Left kidney (tissue), 2 donors: ENCODE results near the gene LIN52. TPM values are rescaled to one million over a fixed set of nuclear protein-coding genes. Genes with fewer than 3 reads are reported as not detected.

Experiments used
- DNase-seq: peaks from one replicate; pipeline ENCODE4 v3.0.0-alpha.2; 2013
- polyA plus RNA-seq: library from polyadenylated mRNA; unstranded; fragments of 120-200 nt; gene quantifications from one replicate; pipeline ENCODE4 v1.2.1, GENCODE V29; 2013; ENCODE audit not compliant: insufficient read length

Gene LIN52
- polyA plus RNA-seq, 1 donor, result 22.7 TPM

DNA sequence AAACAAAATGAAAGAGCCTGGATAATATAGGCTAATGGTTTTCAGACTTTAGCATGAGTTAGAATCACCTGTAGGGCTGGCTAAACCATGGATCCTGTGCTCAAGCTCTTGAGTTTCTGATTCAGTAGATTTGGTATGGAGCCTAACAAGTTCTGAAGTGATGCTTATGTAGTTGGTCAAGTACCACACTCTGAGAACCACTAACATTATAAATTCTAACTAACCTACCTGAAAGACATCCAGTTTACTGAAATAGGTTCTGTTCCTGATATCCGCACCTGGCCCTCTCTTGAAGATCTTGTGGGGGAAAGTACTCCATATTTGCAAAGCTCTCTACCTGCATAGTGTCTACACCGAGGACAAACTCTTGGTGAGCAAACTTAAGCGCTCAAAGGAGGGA is 95.1 kb downstream of the LIN52 start:
- DNase-seq, result no peak

DNA sequence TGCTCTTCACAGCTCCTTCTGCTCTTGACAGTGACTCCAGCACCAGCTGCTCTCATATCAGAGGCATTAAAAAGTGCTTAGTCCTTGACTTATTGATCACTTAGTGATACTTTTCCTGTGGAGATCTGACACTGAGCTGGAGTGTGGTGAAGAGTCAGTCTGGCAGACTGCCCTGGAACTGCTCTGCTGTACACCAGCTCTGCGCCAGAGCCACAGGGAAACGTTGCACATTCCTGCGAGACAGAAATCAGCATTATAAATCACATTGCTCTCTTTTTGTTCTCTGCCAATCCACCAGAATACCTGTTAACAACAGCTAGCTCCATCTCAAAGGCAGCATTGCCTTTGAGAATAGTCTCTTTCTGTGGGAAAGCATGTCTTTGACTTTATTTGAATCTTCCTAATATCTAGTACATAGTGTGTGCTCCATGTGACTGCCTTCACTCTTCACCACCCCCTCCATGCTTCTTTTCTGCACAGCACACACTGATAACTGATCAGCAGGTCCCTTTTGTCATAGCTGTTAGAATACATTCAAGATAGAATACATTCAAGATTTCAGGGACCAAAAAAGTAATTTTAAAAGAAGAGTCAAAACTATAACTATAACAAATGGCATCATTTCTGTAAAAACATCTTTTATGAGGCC is 106.3 kb downstream of the LIN52 start:
- no peak for DNase-seq

DNA sequence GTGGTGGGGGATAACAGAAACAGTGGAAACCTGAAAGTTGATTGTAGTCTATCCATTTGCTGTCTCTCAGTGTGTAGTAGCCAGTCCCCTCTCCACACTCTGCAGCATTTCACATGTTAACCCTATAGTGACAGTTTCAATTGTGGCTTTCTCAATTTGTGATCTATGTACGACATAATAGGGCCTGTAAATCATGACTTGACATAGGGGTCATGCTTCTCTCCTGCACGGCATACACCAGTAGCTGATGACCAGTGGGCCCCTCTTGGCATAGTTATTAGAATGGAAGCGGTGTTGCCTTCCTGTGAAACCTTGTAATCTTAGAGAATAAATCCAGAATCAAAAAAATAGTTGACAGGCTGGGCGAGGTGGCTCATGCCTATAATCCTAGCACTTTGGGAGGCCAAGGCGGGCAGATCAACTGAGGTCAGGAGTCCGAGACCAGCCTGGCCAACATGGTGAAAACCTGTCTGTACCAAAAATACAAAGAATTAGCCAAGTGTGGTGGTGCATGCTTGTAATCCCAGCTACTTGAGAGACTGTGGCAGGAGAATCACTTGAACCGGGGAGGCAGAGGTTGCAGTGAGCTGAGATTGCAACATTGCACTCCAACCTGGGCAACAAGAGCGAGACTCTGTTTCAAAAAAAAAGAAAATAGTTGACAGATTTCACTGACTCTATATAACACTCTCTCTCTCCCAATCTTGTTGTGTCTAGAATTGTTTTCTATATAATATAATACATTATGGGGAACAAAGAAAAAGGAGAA is 109.9 kb downstream of the LIN52 start:
- DNase-seq, result no peak

DNA sequence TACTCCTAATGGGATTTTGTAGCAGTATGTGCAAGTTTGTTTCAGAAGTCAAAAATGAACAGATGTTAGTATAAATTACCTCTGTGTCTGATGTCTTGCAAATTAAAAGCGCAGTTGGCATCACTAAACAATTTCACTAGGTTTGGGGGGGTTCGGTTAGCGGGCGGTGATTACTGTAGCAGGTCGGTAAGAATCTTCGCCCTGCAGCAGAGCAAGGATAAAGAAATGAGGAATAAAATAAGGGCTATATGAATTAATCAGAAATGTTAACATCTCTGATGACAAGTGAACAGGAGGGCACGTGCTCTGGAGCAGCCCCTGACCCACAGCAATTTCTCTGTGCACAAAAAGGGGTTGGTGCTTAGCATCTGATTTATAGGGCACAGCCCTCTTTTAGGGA is 110.9 kb downstream of the LIN52 start:
- DNase-seq, result no peak

DNA sequence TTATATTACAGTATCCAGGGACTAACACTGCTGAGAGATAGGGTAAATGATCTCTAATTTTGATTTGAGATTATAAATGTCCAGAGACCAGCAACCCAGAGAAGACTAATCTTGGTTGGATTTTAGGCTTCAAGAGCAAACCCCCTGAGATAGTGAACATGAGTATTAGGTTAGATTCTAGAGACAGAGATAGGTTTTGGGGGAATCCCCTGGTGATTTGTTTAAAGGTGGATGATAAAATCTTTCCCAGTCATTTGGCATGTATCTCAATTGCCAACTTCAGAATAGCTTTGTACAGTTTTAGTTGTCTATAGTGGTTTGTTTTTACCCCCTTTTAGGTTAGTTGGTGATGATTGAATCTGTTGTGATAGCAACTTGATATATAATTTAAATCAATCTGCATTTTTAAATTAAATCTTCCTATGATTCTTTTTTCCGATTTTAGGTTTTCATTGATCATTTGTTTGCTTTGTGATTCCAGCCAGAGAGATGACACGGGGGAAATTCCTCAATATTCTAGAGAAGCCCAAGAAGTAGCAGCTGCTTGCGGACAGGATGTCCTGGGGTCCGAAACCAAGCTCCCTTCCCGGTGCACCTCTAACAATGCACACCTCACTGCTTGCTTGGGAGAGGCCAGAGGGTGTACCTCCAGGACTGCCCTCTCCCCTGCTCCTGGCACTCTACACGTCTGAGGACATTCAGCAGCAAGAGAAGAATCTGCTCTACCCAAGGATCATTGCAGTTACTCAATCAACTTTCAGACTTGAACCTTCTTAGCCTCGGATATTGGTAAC is 113.9 kb downstream of the LIN52 start:
- no peak for DNase-seq

DNA sequence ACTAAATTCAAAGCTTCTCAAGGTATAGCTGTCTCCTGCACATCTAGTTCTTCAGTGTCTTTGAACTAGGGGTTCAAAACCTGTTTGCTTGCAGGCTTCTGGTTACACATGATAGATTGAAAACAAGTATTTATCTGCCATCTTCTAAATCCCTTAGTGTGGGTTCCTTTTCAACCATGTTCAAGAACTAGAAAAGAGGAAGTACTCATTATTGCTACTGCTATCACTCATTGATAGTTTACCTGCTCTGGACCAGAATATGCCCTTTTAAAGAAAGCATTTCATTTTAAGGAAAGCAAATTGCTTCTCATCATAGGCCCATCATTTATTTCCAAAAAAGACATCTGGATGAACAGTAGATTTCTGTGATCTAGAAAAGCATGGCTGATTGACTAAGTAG is 117.4 kb downstream of the LIN52 start:
- DNase-seq, result no peak

DNA sequence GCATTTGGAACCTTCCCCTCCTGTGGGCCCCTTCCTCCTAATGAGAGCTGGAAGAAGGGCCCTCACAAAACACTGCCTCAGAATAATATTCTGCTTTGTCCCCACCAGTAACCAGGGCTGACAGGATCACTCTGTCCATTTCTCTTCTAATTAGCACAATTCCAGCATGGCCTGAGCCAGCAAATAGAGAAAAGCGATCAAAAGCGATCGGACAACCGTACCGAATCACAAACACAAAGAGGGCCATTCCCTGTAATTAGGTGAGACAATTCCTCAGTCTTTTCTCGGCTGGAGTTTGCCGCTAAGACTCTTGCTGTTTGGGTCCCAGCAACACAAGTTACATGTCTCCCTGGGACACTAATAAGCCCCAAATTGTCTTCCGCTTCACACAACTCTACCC is 118.9 kb downstream of the LIN52 start:
- no peak for DNase-seq

DNA sequence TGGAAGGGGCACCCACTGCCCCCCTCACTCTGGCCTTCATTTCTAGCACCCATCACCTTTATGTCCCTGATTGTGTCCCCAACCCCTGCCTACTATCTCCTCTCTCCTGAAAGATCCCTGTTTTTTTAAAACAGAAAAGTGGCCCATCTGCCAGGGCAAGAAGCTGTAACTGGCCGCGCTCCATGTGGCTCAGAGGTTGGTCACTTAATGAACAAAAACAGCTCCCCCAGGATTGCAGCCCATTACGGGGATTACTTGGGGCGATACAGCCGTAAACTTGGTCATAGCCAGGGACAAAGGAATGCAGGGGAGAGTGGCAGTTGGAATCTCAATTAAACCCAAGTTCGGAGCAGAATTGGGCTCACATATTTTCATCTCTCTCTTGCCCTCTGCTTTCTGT is 119.7 kb downstream of the LIN52 start:
- no peak for DNase-seq

DNA sequence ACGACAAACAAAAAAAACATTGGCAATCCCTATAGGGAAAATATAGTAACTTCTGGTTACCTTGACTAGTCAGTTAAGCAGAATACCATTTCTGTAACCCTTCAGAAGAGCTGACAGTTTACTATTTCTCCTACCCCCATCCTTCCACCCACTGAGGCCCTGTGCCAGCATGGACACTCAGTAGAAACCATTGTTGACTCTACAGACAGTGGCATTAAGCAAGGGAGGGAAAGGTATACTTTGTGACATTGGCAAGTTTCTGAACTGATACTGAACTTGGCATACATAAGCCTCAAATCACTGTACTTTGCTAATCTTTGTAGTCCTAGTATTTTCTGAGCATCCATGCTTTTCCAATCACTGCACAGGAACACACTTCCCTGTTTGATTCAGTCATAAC is 121.1 kb downstream of the LIN52 start:
- DNase-seq, result no peak

DNA sequence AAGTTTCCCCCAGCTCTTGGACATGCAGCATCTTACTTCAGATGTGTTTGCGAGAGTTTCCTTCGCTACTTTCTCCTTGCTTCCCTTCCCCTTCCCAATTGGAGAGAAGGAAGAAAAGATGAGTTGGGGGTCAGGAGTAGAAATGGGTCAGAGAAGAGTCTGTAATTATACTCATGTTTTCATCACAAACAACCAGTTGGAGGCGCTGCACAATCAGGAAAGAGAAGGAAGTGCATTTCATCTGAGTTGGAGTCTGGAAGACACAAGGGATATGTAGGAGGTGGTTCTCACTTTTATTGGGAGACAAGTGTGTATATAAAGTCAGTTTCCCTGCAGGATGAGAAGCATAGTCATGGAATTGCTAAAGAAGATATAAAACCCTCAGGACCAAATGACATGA is 123.2 kb downstream of the LIN52 start:
- DNase-seq, result no peak

DNA sequence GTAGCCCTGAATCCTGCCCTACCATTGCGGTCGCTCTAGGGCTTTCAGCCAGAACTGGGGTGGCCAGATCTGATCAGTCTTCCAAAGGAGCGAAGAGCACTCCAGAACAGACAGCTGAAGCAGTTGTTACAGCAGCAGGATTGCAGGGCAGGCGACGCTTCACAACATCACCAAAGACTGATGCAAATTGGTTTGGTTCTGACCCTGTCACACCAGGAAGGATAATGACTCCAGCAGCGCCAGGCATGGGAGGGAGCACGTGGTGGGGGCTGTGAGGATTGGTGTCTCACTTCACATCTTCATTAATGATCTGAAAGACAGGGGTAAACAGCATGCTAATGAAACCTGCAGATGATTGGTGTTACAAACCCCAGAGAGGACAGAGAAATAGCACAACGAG is 123.9 kb downstream of the LIN52 start:
- no peak for DNase-seq

DNA sequence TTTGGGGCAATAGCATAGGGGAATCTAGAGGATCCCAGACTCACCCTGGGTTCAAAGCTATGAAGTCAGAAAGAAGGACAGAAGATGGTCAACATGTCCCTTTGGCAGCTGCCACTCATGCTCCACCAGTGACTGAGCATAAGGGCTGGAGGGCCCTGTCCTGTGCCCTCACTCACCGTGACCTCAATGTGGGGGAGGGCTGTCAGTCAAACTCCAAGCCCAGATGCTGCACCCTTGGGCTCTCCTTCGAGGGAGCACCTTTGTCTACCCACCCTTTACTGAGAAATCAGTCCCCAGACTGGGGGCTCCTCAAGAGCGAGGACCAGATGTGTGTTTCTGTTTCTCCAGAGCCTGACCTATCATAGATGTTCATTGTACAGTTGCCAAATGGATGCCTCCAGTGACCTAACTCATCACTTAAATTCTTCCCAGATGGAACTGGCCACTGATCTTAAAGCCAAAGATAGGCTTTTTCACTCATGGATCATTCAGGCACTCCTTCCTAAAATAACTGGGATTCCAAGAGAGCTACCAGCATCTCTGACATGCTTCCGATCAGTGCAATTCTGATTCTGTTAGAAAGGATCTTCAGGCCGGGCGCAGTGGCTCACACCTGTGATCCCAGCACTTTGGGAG is 127.3 kb downstream of the LIN52 start:
- DNase-seq, result no peak

DNA sequence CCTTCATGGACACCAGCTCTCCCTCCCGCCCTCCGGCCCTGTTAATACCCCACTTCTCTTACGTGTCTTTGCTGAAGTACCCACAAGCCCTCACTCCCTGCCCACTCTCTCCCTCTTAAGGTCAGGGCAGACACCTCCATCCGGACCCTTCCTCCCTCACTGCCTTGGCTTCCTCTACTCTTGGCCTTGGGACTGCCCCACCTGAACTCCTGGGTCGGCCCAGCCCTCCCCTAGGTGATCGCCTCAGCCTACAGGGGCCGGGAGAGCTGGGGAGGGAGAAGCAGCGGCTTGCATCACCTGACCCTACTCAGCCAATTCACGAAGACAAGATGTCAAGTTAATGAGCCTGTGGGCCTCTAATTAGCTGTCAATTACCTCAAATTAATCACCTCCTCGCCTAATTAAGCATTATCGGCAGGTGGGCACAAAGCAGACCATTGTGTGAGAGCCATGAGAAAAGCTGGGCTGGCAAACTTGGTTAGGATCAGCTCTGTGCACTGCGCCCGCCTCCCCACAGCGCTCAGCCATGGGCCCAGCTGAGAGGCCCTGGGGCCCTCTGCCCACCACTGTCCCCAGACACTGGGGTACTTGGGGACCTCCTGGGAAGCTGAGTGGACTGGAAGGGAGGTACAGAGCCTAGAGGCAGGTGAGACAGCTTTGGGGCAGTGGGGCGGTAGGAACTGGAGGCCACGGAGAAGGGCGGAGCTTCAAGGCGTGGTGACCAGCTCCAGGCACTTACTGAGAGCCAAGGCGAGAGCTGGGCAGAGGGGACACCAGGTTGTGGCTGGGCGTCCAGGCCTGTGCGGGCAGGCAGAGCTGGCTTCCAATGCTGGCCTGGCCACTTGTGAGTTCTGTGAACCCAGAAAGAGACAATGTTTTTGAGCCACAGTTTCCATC is 129.4 kb downstream of the LIN52 start:
- no peak for DNase-seq

DNA sequence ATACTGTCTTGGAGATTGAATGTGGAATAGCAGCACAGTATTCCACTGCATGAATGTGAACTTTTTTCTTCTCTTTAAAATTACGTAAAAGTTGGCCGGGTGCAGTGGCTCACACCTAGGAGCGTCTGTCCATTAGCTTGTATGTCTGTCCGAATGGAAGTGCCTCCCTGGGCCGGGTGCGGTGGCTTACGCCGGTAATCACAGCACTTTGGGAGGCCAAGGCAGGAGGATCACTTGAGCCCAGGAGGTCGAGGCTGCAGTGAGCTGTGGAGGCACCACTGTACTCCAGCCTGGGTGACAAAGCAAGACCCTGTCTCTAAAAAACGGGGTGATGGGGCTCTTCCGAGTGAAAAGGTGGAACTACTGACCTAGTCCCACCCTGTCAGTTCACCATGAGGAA is 131.9 kb downstream of the LIN52 start:
- DNase-seq, result no peak

DNA sequence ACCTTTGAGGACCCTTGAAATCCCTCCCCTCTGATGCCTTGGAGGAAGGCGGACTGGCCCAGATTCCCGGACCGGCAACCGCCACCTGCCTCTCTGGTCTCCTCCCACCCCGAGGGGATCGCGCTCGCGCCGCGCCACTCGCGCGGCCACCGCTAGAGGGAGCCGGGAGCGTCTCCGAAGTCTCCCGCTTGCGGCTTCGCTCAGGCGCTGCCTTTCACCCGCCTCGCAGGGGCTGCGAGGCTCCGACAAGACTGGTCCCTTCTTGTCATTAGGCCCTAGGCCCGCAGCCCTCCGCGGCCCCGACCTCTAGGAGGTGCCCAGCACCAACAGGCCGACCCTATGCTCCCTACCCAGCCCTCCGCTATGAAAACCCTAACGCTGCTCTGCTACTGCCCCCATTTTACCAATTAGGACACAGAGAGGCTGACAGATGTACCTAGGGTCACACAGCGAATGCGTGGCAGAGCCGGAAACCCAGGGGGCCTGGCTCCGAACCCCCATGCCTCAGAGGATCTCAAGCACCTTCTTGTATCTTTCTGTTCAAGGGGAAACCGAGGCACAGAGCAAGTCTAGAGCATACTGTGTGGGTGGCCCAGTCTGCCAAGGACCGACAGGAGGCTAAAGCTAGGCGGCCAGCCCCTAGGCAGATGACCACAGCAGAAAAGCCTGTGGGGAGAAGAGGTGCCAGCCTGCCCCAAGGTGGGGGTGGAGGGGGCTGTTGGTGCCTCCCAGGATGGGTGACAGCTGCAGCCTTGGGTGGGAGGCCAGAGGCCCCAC is 133.1 kb downstream of the LIN52 start:
- peak; percentile 56 for DNase-seq

DNA sequence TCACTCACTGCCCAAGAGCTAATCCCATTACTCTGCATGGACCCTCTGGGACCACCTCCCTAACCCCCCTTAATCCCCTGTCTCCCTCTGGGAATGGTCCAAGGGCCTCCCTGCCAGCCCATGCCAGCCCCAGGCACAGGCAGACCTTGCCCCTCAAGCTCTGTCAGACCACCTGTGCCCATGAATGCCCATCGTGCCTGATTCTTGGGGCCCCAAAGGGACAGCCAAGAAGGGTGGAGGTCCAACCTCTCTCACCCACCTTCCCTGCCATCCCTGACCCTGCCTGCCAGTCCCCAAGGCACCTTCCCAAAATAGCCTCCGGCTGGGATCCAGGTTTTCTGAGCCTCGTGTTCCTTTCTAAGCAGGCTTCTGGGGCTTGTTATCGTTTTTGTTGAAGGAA is 133.7 kb downstream of the LIN52 start:
- no peak for DNase-seq

DNA sequence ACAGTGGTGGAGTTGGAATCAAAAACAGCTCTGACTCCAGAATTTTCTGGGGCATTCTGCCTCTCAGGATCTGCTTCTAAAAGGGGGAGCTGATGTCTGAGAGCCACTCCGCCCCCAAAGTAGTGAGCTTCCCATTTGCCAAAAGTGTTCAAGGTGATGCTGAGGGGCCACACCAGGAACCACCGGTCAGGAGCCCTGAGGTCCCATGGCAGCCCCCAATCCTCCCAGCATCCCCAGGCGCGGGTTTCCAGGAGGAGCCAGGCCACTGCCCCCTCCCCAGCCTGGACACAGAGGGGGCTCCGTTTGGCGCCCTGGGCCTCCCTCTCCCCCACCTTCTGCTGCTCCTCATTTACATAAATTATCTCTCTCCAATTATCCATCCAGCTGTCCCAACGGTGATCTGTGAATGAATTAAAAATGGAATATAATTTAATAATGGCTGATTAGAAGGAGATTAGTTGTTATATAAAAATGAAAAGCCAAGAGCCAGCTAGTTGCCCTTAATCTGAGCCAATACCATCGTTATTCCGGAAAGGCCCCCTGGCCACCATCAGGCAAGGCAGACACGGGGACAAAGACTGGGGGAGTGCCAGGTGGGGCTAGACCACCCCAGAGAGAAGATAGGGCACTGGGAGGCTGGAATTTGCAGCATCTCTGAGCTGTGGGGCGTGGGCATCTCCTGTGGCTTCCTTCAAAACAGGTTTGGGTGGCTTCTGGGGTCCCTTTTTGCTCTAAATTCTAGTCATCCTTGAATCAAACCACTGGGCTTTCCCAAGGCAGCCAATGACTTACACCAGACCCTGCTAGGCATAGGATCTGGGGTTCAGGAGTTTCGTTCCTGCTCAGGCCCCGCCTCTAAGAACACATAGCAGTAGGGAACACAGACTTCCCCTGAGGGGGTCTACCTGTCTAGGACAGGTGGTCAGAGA is 134.8 kb downstream of the LIN52 start:
- DNase-seq, result no peak

DNA sequence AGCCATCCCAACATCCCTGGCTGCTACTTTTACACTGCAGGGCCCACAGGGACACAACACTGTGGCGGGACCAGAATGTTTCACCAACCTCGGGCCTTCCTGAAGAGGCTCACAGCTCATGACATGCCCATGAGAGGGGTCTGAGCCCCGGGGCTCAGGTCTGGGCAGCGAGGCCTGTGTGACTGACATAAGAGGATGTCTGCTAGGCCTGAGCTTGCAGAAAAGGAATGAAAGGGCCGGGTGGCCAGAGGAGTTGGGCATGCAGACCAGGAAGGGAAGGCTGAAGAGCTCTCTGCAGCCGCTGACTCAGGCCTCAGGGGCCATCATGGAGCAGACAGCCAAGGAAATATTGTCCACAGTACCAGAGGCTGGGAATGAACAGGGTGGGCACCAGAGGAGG is 136.2 kb downstream of the LIN52 start:
- no peak for DNase-seq

DNA sequence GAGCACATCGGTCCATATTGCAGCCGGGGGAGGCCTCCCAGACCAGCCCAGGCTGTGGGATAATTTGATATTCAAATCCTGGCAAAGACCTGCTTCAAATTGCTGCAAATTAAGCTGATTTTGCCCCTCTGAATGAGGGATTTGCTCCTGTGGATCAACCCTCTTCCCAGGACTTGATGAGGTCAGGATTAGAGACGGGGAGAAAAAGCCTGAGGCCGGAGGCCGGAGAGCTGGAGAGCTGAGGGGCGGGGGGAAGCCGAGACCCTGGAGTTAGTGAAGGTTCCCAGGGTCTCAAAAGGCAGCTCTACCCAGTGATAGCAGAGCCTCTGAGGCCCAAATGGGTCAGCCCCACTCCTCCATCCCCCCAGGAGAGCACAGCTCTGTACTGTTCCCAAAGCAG is 137.0 kb downstream of the LIN52 start:
- no peak for DNase-seq

DNA sequence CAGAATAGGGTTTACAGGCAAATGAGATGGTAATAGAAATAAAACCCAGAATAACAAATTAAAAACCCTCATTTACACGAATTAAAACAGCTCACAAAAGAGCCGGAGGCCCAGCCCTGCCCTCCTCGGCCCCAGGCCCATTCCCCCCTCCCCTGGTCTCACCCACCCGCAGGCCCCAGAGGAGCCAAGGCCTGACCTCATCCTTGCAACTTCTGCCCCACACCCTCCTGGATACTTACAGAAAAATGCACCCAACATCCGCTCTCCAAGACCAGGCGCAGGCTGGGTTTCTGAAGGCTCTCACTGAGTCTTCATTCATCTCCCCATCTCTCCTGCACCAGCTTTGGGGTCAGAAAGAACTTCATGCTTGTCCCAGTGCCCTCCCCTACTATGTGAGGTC is 138.3 kb downstream of the LIN52 start:
- DNase-seq, result no peak
